GM19238 (cell line): ENCODE data around the gene MLN.
A peak's percentile ranks its signal among the peaks of the same experiment; 100 is the strongest.

Source experiments
- DNase-seq: peaks from one replicate; pipeline ENCODE4 v3.0.0; 2011; ENCODE audit warnings: low spot score; ENCODE audit not compliant: insufficient read length

Gene MLN

DNA sequence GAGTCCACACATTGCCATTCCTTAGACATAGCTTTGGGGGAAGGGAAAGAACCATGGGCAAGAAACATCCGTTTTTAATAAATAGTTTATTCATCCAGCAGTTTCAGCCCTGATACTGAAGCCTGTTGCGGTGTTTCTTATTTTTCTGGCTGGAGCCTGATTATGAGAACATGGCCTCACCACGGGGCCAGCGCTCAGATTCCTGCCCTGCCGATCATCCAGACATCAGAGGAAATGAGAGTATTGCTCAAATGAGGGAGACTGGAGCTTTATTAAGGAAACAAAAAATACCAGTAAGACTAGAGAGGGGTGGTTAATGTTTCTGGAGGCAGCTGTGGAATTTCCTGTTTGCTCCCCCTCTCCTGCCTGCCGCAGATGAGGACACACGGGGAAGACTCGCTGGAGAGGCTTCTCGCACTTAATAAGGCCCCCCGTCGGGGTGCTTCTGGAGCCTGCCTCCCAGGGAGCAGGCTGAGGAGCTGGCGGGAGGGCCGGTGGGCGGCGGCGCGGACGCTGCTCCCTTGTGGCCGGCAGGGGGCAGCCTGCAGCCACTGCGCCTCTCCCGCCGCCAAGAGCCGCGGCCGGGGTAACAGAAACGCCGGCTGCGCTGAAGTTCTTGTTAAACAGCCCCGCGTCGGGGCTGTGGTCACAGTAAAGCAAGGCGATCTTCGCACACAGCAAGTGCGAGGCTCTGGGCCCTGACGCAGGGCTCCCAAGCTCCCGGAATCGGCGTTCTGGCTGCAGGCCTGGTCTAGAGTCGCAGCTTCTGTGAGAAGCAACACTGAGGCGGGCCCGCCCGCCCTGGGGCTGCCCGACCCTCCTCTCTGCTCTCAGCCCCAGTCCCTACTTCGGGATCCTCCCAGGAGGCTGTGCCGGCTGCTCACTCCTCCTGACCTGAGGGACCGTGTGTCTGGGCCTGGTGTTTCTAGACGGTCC, 32.4 kb downstream of the MLN start:
- peak; percentile 78 for DNase-seq

DNA sequence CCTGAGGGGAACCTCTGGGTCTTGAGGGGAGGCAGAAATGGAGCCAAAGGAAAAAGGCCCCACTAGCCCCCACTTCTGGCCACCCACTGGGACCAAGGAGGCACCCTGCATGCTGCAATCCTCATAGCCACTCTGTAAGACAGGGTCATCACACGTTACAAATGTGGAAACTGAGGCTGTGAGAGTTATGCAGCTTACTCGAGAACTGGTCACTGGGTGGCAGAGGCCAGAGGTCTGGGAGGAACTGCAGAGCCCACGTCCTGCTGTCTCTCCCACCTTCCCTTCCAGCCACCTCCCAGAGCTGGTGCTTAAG, 33.0 kb downstream of the MLN start:
- DNase-seq: no peak

DNA sequence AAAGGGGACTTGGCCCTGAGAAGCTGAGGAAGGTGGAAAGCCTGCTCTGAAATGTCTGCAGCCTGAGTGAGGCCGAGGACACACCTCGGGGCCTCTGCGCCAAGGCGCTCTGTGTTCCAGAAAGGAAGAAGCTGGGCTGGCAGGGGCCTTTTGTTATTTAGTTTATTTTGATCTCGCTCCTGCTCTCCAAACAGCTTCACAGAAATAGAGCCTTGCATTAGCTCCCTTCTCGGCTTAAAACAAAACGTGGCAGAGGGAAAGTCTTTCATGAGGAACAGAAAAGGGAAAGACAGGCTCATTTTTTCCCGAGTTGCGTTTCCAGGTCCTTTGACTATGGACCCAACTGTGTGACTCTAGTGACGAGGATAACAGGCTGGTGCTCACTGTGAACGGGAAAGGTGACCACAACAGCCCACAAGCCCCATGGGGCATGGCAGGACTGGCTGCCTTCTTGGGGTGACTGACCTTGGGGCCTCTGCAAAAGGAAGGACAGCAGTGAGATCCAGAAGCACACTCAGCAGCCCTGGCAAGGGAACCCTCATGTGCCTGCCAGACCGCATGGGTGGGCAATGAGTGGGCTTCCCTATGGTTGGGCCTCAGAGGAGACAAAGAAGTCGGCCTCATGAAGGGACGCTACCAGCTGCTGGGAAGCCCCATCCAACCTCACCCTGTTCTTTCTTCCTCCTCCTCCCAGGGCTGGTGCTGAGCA, 33.5 kb downstream of the MLN start:
- DNase-seq: no peak

DNA sequence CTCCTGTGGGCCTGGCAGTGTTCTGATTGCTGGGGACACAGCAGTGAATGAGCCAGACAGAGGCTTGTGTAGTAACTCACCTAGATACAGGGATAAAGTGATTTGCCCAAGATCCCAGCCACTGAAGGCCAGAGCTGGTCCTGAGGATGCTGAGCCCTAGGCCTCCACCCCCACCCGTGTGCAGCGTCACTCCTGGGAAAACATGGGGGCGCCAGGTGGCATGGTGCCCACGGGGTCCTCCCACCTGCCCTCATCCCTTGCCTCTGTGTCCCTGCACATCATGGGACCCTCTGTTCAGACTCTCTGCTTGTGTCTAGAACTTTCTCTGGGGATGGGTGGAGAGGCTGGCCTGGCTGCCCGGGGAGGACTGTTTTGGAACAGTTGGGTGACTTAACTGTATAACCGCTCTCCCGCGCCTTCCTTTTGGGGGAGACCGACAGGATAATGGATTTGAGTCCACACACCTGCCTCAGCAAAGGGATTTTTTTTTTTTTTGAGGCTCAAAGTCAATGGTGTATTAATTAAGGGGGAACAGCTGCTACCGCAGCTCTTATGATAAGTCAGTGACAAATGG, 34.5 kb downstream of the MLN start:
- no peak for DNase-seq

DNA sequence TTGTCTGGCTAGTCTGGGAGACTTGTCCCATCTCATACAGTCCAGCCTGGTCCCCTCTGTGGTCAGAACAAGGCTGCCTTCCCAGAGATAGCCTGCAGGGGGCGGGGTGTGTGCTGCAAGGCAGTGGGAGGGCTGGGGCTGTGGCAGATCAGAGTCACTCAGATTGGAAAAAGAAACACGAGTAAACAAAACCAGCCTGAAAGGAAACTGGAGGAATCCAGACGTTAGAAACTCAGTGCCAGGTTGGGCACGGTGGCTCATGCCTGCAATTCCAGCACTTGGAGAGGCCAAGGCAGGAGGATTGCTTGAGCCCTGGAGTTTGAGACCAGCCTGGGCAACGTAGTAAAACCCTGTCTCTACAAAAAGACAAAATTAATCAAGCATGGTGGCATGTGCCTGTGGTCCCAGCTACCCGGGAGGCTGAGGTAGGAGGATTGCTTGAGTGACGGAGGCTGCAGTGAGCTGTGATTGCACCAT, 35.1 kb downstream of the MLN start:
- DNase-seq: peak; percentile 57

DNA sequence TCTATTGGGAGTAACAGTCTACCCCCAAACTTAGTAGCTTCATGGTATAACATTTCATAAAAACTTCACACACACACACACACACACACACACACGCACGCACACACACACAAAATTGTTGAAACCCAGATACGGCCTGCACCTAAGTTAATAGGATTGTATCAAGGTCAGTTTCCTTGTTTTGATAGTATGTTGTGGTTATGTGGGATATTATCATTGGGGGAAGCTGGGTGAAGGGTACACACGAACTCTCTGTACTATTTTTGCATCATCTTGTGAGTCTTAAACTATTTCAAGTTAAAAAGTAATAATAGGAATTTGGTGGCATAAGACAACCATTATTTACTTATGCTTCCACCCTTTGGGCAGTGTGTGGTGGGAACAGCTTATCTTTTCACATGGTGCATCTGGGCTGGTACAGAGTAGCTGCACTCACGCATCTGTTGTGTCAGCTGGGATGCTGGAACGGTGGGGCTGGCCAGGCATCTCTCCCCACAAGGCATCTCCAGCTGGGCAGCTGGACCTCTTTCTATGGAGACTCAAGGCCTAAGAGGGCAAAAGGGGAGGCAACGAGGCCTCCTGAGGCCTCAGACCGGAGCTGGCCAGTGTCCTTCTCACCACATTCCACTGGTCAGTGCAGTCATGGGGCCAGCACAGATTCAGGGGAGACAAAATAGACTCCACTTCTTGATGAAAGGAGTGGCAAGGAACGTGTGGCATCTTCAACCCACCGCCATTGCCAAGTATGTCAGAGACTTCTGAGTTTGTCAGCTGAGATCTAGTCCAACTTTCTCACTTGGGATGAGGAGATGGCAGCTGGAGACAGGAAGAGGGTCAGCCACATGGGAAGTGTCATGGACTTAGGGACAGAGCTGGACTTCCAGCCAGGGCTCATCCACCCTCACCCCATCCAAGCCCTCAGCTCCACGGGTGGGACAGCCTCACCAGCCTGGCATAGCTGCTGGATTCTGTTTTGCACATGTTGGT, 36.6 kb downstream of the MLN start:
- no peak for DNase-seq

DNA sequence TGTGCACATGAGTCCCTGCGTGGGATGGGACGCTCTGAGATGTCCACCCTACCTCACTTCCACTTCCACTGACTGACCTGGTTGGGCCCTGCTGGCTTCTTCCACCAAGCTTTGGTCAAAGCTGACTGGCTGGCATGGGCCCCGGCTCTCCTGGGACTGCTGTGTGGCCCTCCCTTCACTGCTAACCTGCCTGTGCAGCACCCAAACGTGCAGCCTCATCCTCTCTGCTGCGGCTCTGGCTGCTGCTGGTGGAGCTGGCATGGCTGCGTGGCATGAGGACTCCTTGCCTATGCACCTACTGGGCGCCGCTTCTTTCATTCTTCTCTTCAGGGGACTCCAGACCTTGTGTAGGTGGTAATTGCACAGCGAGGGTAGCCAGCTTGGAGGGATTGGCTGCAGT, 38.4 kb downstream of the MLN start:
- no peak for DNase-seq

DNA sequence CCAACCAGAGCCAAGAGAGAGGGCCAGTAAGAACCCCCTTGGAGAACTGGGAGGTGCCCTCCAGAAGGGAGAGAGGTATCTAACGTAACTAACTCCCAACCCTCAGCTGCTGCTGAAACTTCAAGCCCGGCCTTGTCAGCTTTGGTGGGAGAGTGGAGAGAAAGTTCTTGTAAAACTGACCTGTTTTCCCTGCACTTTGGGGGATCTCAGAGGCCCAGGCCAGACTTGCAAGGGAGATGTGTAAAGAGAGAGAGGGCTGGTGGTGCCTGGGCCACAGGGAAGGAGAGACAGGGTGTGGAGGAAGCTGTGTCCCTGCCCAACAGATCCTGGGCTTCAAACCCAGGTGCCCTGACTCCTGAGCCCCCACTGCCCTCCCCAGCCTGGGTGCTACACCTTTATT, 39.8 kb downstream of the MLN start:
- no peak for DNase-seq

DNA sequence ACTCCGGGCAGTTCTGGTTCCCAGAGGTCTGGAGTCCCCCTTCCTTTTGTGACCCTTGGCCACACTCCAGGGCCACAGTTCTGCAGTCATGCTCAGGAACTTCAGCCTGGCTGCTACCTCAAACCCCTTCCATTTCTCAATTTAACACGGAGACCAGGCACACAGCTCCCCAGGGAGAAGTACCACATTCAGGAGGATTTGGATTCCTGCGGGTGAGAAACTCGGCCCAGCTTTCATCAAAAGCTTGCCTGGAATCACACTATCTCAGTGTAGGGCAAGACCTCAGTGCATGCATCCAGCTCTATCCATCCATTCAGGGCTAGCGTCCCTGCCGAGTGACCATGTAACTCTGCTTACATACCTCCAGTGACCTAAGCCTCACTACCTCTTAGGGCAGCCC, 40.3 kb downstream of the MLN start:
- DNase-seq: no peak

DNA sequence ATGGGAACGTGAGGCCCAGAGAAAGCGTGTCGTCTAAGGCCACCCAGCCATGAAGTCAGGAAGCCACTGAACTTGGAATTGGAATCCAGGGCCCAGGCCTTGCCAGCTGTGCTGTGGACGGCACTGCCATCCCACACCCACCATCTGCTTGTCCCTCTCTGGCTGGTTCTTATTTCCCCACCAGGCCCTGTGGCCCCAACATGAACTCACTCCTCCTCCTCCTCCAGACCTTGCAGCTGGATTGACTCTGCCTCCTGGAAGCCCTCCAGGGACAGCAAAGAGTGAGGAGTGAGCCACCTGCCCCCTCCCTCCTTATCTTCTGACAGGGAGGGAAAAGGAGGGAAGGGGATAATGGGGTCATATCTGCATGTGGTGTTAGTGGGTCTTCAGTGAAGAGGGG, 41.1 kb downstream of the MLN start:
- DNase-seq: no peak

DNA sequence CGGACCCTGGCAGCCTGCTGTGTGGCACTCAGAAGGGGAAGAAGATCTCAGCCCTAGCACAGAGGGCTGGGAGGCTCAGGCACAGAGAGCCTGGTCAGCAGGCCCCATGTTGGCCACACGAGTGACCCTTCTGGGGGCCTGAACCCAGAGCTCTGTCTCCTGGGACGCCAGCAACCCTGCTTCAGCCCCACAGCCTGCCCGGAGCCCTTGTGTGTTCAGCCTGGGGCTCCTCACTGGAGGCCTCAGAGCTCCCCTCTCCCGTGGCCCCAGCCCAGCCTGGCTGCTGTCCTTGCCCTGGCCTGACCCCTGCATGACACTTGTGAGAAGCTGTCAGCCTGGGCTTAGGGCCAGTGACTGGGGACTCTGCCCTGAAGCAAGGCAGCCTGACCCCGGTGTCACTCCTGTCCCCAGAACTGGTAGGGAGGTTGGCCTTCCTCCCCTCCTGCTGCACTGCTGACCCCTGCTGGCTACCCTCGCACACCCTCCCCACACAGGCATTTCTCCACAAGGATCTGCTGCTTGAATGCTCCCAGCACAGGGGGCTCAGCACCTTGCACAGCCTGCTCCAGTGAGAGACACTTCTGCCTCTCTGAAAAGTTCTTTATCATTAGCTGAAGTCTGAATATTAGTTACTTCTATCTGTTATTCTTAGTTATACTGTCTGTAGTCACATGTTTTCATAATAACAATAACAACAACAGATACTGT, 41.7 kb downstream of the MLN start:
- DNase-seq: peak; percentile 43

DNA sequence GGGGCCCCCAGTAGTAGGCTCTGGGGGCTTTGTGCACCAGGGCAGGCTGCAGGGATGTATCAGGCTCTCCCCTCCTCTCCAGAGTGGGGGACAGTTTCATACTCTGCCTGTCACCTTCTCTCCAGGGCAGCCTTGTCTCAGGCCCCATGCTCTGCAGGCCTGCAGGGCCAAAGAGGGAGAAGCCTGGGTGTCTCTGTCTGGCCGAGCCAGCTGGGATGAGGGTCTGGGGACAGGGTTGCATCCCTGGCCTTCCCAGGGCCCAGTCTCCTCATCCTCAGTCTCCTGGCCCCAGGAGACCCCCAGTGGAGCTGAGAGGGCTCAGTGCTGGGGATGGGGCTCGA, 42.3 kb downstream of the MLN start:
- no peak for DNase-seq

DNA sequence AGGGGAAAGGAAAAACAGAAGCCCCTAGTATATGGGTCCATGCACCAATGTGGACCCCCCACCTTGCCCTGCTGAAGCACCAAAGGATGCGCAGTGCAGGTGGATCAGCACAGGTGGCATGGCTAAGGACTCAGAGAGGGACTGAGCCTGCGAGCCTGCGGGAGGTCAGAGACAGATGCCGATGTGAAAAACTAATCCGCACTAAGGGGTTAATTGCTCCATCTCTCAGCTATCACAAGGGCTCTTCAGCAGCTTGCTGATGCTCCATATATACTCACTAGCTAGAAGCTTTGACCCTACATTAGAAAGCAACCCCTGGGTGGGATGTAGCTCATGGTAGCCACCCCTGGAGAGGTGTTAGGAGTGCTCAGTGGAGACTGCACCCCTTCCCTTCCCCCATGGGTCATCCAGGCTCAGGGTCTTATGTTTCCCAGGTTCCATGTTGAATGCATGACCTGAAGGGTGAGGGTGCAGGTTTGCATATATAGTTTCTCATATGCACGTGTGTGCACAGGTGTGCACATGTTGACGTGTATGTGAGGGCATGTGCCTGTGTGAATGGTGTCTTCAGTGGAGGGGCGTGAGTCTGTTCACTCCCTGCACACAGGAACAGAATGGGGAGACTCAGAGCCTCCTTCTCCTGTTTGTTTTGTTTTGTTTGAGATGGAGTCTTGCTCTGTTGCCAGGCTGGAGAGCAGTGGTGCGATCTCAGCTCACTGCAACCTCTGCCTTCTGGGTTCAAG, 43.7 kb downstream of the MLN start:
- no peak for DNase-seq

DNA sequence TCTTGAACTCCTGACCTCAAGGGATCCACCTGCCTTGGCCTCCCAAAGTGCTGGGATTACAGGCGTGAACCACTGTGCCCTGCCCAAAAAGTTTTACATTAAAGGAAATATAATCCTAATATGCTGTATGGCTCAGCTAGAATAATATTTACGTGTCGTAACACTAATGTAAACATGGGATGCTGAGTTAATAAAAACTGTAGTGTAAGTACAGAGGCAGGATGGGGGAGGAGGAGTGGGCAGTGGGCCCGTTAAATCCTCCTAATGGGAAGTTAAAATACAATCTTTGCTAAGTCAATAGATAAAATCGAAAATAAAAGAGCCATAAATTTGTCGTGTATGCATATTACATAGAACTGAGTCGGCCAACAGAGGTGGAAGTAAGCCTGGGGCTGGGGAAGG, 45.0 kb downstream of the MLN start:
- DNase-seq: no peak

DNA sequence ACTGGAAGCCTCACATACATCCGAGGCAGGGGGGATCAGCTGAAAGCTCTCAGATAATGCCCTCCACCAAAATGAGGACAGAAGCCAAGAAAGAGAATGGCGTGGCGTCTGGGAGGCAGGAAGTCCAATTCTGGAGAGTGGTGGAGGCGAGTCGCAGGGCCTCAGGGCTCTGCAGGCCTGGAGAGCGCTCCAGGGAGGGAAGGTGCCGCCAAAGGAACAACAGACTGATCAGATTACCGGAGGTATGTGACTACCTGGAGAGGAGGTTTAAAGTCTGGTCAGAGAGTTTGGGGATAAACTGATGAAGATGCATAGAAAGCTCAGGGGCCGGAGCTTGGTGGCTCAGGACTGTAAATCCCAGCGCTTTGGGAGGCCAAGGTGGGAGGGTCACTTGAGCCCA, 45.9 kb downstream of the MLN start:
- DNase-seq: no peak

DNA sequence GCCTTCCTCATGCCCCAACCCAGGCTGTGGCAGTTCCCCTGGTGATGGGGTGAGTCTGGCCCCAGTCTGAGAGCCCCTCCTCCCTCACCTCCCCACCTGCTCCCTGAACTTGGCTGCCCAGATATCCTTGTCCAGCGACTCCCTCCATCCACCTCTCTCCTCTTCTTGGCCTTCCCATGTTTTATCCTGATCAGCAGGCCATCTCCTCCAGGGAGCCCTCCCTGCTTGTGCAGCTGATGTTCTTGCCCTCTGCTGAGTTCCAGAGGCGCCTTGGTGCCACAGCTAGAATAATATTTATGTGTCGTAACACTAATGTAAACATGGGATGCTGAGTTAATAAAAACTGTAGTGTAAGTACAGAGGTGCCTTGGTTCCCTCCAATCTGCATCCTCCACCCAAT, 46.7 kb downstream of the MLN start:
- DNase-seq: no peak

DNA sequence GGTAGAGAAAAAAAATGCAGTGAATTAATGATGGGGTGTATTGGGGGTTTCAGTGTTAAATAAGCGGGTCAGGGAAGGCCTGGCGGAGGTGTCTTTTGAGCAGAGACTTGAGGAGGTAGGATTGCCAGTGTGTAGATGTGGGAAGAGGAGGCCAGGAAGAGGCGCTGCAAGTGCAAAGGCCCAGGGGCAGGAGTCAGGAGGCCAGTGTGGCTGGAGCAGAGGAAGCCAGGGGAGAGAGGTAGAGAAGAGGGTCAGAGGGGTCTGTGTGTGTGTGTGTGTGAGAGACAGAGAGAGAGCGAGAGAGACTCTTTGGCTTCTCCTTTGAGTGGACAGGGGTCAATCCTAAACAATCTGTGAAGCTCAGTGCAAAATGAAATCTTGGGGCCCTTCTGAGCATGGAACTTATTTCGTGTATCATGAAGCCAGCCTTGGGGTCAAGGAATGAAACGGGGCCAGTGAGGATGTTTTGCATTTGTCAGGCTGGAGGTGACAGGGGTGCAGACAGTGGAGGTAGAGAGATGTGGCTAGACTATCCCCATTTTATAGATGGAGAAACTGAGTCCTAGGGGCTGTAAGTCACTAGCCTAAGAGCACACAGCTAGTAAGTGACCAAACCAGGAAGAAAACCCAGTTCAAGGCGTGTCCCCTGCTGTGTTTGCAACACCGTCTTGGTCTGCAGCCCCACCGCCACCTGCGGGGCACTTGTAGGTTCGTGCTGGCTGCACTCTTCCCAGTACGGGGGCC, 47.4 kb downstream of the MLN start:
- no peak for DNase-seq

DNA sequence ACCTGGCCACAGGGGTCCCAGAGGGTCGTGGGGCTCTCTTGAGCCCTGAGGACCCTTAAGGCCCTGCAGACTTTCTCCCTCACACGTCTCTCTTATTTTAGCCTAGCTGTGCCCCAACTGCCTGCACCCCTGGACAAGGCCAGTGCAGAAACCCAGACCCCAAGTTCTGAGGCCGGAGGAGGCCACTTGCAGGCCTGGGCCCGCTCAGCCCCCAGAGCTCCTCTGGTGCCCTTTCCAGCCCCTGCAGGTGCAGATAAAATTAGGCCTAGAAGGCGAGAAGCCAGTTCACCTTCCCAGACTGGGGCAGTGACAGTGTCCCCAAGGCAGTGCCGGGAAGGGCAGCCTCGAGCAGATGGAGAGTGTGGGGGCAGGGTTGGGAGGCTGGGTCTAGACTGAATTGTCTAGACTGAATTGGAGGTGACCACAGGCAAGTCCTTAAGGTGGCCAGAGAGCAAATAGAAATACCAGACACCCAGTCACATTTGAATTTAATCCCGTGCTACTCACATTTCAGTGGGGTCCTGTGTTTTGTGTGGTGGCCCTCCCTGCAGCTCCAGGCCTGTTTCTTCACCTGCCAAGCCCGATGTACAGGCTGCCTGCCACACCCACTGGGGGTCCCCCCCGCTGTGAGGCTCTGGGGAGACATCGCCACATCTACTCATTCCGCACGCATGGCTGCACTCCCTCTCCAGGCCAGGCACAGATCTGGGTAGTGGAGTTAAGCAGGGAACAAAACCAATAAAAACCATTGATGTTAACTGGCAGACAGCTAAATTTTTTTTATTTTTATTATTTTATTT, 48.5 kb downstream of the MLN start:
- DNase-seq: no peak

DNA sequence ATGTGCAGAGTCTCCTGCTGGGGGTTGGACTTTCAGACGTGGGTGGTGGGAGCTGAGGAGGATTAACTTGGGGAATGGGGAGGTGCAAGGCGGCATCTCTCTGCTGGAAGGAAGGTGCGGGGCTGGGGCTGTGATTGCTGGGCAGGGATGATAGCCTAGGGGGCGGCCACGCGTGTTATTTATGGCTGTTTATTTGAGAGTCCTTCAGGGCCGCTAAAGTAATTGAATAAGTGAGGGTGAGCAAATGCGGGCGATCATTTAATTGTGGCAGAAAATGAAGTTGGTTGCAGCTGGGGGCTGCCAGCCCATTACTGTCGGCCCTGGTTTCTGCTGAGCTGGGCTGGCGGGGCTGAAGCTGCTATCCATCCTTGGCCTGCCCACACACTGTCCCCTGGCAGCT, 49.6 kb downstream of the MLN start:
- no peak for DNase-seq
